GM21381 (cell line): ENCODE measurements around the gene CST9.

Source experiments
- ATAC-seq: cut with Tn5 transposase; IDR thresholded peaks from one replicate; pipeline ENCODE4 v1.9.1; 2021; ENCODE audit warnings: mild to moderate bottlenecking, moderate library complexity; ENCODE audit not compliant: unreplicated experiment

CST9 gene, protein sequence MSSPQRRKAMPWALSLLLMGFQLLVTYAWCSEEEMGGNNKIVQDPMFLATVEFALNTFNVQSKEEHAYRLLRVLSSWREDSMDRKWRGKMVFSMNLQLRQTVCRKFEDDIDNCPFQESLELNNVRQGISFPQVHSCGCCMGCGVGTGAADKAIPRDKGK

GRCh38 chr20:23605867-23606651 lies at the start of gene CST9:
CST9 (minus strand) TSS chr20:23605917; CDS start chr20:23605864, 53 bp downstream.
- no peak for ATAC-seq

- no peak for ATAC-seq
Measured at GRCh38 chr20:23654717-23655116, 49.0 kb upstream of the CST9 start.

GRCh38 chr20:23654000-23654399 lies 48.3 kb upstream of the CST9 start:
- ATAC-seq, result no peak

DNA sequence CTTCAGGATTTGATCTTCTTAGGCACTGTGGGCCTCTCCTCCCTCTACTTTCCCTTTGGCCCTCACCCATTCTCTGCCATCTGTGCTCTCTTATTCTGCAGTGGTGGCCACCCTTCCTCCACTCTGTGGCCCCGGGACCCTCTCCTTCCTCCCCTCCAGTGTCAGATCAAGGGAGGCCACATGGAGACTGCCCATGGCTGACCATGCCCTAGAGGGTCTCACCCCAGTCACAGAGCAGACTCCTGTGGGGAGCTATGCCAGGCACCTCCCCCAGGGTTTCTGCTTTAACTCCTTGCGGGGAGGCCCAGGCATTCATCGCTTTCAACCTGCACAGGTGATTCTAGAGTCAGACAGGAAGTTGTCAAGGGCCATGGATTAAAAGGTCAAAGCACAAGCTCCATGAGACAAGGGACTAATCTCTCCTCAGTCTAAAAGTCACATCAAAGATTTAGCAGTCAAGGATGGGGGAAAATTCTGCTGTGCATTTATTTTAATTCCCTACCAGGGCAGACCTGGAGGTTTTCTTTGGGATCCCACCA lies 47.8 kb upstream of the CST9 start:
- ATAC-seq, result no peak

DNA sequence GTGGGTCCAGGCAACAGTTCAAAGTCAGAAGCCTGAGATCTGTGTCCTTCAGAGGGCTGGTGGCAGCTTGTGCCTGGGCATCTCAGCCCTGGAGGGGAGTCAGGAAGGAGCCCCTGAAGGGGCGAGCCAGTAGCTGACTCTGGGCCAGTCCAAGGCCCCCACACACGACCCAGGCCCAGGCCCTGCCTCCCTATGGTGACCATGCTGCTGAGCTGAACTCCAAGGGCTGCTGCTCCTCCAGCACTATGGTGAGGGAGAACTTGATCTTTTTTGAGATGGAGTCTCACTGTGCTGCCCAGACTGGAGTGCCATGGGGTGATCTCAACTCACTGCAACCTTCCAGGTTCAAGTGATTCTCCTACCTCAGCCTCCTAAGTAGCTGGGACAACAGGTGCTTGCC lies 47.2 kb upstream of the CST9 start:
- no peak for ATAC-seq

DNA sequence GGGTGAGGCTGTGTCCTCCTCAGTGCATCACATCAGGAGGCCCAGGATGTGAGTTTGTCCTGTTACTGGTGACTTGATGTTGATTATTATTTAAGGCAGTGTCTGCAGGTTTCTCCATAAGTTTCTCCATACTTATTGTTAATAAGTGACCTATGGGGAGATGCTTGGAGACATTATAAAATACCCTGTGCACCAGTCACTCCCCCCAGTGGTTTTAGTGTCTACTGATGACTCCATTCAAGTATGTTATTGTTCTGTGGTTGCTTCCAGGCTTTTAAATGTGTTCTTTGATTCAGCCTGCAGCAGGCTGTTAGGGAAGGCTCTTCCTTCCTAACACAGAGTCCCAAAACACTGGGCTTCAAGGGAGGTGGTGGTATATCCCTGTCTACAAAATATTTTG lies 46.7 kb upstream of the CST9 start:
- no peak for ATAC-seq

DNA sequence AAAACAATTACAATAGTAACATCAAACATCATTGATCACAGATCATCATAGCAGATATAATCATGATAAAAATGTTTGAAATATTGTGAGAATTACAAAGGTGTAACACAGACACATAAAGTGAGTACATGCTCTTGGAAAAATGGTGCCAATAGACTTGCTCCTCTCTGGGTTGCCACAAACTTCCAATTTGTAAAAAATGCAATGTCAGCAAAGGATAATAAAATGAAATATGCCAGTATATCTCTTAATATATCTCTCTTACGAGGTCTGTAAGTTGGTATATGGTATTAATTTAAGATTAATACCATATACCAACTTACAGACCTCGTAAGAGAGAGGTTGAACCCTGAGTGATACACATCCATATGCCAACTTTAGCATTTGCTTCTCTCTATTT lies 45.4 kb upstream of the CST9 start:
- no peak for ATAC-seq

- no peak for ATAC-seq
Measured at GRCh38 chr20:23649830-23650417, 44.2 kb upstream of the CST9 start.

- no peak for ATAC-seq
Measured at GRCh38 chr20:23649242-23649641, 43.5 kb upstream of the CST9 start.

- no peak for ATAC-seq
Measured at GRCh38 chr20:23647346-23647745, 41.6 kb upstream of the CST9 start.

DNA sequence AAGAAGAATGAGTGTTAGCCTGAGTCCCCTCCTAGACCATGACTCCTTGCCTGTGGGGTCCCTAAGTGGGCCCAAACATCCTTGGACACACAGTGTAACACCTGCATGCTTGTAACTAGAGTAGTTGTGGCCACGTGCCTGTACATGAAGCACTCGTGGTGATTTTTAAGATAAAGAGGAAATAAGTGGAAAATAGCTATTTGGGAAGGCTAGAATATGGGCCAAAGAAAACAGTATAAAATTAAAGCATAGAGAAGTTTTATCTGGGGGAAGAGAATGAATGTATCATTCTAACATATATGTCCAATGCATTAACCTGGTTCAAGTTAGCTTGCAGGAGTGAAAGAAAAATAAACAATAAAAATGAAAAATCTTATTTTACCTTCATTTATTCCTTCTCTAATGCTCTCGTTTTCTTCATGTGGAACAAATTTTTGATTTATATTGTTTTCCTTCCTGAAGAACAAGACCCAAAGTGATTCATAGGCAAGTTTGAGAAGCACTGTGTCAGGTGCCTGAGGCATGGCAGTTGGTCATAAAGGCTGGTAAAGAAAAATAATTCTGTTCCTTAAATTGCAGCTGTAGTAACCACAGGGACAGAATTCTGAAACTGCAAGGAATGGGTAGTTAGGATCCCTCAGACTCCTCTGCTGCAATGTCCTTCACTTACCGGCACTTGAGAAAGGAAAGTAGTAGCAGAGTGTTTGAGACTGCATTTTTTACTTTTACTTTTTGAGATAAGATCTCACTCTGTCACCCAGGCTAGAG lies 40.6 kb upstream of the CST9 start:
- ATAC-seq, result no peak

DNA sequence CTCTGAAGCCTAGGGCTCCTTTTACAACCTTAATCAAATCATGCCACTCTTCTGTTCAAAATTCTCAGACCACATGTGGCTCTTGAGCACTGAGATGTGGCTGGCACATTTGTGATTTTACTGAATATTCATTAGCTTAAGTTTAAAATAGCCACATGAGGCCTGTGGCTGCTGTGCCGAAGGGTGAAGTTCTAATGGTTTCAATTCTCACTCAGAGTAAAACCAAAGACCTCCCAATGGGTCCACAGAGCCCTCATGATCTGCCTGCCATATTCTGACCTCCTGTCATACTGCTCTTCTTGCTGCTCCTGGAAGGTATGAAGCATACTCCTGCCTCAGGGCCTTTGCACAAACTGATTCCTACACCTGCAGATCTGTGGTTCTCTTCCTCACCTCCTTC lies 39.9 kb upstream of the CST9 start:
- no peak for ATAC-seq

- ATAC-seq, result no peak
Measured at GRCh38 chr20:23644164-23644563, 38.4 kb upstream of the CST9 start.

GRCh38 chr20:23643659-23644058 lies 37.9 kb upstream of the CST9 start:
- no peak for ATAC-seq

- ATAC-seq, result no peak
Measured at GRCh38 chr20:23641936-23642751, 36.4 kb upstream of the CST9 start.

DNA sequence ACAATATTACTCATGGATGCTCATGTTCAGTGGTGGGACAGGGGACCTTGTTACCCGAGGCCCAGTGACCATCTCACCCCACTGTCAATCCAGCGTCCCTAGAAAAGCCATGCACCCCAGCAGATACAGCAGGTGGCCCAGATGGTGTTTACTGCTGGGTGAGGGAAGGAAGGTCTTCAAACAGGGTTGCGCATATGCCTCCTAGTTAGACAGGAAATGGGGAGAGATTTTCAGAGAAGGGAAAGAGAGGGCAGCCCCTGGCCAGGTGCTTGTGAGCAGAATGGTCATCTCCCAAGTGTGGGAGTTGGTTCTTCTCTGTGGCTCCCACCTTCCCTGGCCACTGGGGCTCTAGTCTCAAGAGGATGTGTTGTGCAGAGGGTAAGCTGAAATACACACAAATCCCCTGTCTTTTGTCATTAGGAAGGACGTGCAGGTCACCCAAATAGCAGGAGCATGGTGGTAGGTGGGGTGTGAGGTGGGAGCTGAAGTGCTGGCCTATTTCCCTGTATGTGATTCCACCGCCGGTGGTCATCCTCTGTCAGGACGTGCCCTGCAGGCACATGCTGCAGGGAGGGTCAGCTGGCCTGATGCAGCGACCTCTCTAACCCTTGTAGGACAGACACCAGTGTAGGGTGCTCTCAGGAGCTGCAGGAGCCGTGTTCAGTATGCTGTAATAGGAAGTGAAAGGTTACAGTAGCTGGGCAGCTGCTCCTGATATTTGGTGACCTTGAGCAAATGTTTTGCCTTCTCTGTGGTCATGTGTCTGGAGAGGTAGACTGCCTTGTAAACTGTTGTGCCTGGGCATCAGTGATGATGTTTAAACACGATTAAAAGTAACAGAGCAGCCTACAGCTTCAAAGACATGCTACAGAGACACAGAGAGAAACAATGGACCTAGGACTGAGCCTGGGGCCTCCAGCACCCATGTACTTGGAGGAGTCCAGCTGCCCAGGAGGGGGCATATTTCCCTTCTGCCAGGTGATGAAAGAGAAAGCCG lies 35.3 kb upstream of the CST9 start:
- ATAC-seq, result no peak

- no peak for ATAC-seq
Measured at GRCh38 chr20:23640018-23640601, 34.4 kb upstream of the CST9 start.

- ATAC-seq, result no peak
Measured at GRCh38 chr20:23639490-23639958, 33.8 kb upstream of the CST9 start.

GRCh38 chr20:23638309-23638708 lies 32.6 kb upstream of the CST9 start:
- no peak for ATAC-seq
